Effector memory CD8-positive, alpha-beta T cell (primary cell): Measurements from ENCODE around the gene RARS2.

Experiments
- ATAC-seq: fragments of 150-1000 bp; cut with Tn5 transposase; replicated peaks from 2 replicates; pipeline ENCODE4 v1.10.0; 2021; ENCODE audit warnings: mild to moderate bottlenecking, moderate library complexity
- DNase-seq, 3 experiments: peaks; one replicate each; pipeline ENCODE4 v3.0.0; 2021
- H3K27ac Mint-ChIP-seq, 2 donors: one replicate each; pipeline ENCODE4 v1.8.0; 2022; ENCODE audit warnings: mild to moderate bottlenecking in 2 of 2, mixed read lengths in 2 of 2, moderate library complexity in 2 of 2
- H3K27me3 Mint-ChIP-seq, 2 donors: one replicate each; pipeline ENCODE4 v1.8.0; 2022; ENCODE audit warnings: mixed read lengths in 2 of 2
- H3K36me3 Mint-ChIP-seq: one replicate; pipeline ENCODE4 v1.8.0; 2022; ENCODE audit warnings: mild to moderate bottlenecking, moderate library complexity, mixed read lengths; ENCODE audit not compliant: insufficient read depth
- H3K4me1 Mint-ChIP-seq, 2 donors: one replicate each; pipeline ENCODE4 v1.8.0; 2022; ENCODE audit warnings: low read depth in 2 of 2, mixed read lengths in 2 of 2
- H3K4me3 Mint-ChIP-seq, 2 donors: one replicate each; pipeline ENCODE4 v1.8.0; 2022; ENCODE audit warnings: mild to moderate bottlenecking in 2 of 2, mixed read lengths in 2 of 2, moderate library complexity in 2 of 2
- H3K9me3 Mint-ChIP-seq, 2 donors: one replicate each; pipeline ENCODE4 v1.8.0; 2022; ENCODE audit warnings: mixed read lengths in 2 of 2

Gene RARS2

DNA sequence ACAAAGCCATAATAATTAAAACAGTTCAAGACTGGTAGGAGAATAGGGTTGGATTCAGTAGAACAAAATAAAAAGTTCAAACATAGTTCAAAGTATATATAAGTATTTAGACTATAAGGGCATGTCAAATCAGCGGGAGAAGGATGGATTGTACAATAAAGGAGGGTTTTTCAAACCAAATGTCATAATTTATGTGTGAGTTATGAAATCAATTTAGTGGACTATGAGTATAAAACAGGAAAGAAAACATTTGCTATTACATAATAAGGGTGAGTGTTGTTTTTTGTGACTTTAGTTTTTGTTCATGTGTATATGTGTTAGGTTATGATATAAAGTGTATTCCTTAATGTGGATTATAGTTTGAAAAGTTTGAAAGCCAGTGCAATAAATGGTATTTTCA lies 10.8 kb upstream of the RARS2 start:
- DNase-seq: no peak
- ATAC-seq: no peak
- no peak overlapping the region for H3K4me3 Mint-ChIP-seq
- no peaks in the 10 kb centered on the region for H3K4me1 Mint-ChIP-seq
- H3K27ac Mint-ChIP-seq: no peak overlapping the region
- no peaks in the 10 kb centered on the region for H3K9me3 Mint-ChIP-seq
- H3K27me3 Mint-ChIP-seq: no peaks in the 10 kb centered on the region
- peaks cover 3% of the 10 kb centered on the region for H3K36me3 Mint-ChIP-seq

DNA sequence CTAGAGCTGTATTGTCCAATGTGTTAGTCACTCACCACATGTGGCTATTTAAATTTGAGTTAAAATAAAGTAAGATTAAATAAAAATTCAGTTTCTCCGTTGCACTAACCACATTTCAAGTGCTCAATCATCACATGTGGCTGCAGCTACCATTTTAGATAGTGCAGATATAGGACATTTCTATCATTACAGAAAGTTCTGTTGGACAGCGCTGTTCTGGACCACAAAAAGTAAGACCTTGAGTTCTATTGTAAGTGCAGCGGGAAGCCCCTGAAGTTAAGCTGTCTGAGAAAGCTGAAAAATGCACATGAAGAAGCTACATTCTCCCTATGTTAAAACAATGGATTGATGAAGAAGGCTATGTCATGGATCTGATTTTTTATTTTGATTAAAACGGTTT lies 1.2 kb upstream of the RARS2 start:
- Mint-ChIP-seq H3K27me3 (no peaks in the 10 kb centered on the region), H3K36me3 (peaks cover 25% of the 10 kb centered on the region), H3K4me3 (peak overlapping the region; percentile 96), H3K4me1 (peaks cover 40 to 47% of the 10 kb centered on the region in 2 donors), H3K9me3 (no peaks in the 10 kb centered on the region), H3K27ac (peak overlapping the region in 1 of 2 donors; percentile 94)
- DNase-seq (no peak), ATAC-seq (no peak)

GRCh38 chr6:87590417-87590880 lies 662 bp upstream of the RARS2 start:
- ATAC-seq (no peak), DNase-seq (no peak)
- Mint-ChIP-seq H3K27ac (peak overlapping the region; percentile 94 to 96), H3K9me3 (no peaks in the 10 kb centered on the region), H3K4me3 (peak overlapping the region; percentile 96), H3K36me3 (peaks cover 25% of the 10 kb centered on the region), H3K4me1 (peaks cover 43 to 51% of the 10 kb centered on the region in 2 donors), H3K27me3 (no peaks in the 10 kb centered on the region)

- H3K27ac Mint-ChIP-seq: peak overlapping the region; percentile 94 to 96
- H3K27me3 Mint-ChIP-seq: no peaks in the 10 kb centered on the region
- peaks cover 46 to 62% of the 10 kb centered on the region in 2 donors for H3K4me1 Mint-ChIP-seq
- peak overlapping the region; percentile 96 for H3K4me3 Mint-ChIP-seq
- peaks cover 25% of the 10 kb centered on the region for H3K36me3 Mint-ChIP-seq
- H3K9me3 Mint-ChIP-seq: no peaks in the 10 kb centered on the region
- ATAC-seq: no peak
- no peak for DNase-seq
Observed at GRCh38 chr6:87588756-87589407, 905 bp downstream of the RARS2 start.

DNA sequence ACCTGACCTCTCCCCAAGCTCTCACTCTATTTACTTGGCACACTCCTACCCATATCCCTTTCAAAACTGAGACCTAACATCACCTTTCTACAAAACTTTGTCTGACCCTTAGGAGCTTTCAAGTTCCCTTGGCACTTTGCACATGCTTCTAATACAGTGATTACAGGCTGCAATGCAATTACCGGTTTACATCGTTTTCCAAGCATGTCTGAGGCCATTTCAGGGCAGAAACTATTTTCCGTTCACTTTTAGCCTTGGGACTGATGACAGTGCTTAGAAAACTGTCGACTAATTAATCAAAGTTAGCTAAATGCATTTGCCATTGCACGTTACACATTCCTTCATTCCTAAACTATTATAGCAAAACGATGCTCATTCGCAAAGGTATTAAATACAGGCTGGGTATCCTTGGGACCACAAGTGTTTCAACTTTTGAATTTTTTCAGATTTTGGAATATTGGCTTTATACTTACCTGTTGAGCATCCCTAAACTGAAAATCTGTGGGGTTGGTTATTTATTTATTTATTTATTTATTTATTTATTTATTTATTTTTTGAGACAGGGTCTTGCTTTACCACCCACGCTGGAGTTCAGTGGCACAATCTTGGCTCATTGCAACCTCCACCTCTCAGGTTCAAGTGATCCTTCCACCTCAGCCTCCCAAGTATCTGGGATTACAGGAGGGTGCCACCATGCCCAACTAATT lies 3.3 kb downstream of the RARS2 start:
- Mint-ChIP-seq H3K27me3 (no peaks in the 10 kb centered on the region), H3K36me3 (peaks cover 46% of the 10 kb centered on the region), H3K4me3 (no peak overlapping the region), H3K9me3 (no peaks in the 10 kb centered on the region), H3K27ac (no peak overlapping the region), H3K4me1 (peaks cover 50 to 66% of the 10 kb centered on the region in 2 donors)
- DNase-seq: no peak
- no peak for ATAC-seq

DNA sequence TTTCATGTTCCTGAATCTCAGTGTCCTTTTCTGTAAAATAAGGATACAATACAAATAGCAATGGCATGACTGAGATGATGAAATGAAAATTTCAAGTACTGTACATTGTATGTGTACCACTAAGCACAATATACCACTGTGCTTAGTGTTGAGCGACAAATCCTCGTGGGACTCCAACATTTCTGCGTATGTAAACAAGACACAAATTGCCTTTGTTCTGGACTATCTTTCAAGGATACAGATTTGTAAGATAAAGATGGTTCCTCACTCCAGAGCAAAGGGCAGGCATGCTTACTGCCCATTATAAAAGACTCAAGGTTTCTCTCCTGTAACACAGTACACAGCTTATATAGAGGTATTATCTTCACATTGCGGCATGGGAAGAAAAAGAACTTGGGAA lies 6.0 kb downstream of the RARS2 start:
- Mint-ChIP-seq H3K27me3 (no peaks in the 10 kb centered on the region), H3K27ac (no peak overlapping the region), H3K4me1 (peaks cover 36 to 54% of the 10 kb centered on the region in 2 donors), H3K36me3 (peaks cover 54% of the 10 kb centered on the region), H3K9me3 (no peaks in the 10 kb centered on the region), H3K4me3 (no peak overlapping the region)
- DNase-seq (no peak), ATAC-seq (no peak)

DNA sequence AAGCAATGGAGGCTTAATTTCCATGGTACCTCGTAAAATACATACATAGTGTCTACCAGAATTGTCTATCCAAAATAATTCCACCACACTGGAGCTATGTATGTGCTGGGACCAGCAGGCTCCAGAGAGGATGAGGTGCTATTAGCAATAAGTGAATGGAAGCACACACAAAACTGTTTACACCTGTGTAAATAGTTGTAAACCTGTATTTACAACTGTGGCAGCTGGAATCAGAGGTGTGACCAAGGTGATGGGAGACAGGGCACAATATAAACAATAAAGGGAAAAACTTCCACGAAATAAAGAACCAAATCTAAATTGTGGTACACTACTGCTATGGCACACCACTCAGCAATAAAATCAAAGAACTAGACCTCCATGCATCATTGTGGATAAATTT lies 14.4 kb downstream of the RARS2 start:
- DNase-seq: no peak
- Mint-ChIP-seq H3K36me3 (peaks cover 19% of the 10 kb centered on the region), H3K27ac (no peak overlapping the region), H3K27me3 (no peaks in the 10 kb centered on the region), H3K4me3 (no peak overlapping the region), H3K9me3 (no peaks in the 10 kb centered on the region), H3K4me1 (peaks cover 26 to 46% of the 10 kb centered on the region in 2 donors)
- ATAC-seq: no peak

DNA sequence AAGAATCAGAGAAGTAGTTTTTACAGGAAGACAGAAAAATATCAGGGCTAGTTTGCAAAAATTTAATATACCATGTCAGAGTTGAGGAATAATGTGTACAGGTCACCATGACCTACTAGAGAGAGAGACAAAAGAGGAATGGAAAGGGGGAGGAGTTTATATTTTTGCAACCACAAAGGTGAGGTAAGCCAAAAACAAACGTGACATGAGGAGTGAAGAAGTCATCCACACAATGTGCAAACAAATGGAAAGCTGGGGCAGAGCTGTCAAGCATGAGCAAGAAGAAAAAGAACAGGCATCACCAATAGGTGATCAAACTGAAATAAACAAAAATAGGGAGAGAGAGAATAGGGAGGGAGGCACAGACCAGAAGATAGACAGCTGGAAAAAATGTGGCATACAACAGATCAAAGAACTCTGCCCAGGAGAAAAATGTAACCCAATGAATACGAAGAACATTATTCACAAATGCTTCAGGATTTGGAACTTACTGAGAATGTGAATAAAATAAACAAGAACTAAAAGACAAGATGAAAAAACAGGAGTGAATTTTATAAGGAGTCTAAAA lies 15.5 kb downstream of the RARS2 start:
- Mint-ChIP-seq H3K27ac (peak overlapping the region in 1 of 2 donors; percentile 44), H3K4me1 (peaks cover 28 to 50% of the 10 kb centered on the region in 2 donors), H3K4me3 (peak overlapping the region in 1 of 2 donors; percentile 5), H3K9me3 (no peaks in the 10 kb centered on the region), H3K36me3 (peaks cover 8% of the 10 kb centered on the region), H3K27me3 (no peaks in the 10 kb centered on the region)
- DNase-seq (no peak), ATAC-seq (peak; percentile 46)

DNA sequence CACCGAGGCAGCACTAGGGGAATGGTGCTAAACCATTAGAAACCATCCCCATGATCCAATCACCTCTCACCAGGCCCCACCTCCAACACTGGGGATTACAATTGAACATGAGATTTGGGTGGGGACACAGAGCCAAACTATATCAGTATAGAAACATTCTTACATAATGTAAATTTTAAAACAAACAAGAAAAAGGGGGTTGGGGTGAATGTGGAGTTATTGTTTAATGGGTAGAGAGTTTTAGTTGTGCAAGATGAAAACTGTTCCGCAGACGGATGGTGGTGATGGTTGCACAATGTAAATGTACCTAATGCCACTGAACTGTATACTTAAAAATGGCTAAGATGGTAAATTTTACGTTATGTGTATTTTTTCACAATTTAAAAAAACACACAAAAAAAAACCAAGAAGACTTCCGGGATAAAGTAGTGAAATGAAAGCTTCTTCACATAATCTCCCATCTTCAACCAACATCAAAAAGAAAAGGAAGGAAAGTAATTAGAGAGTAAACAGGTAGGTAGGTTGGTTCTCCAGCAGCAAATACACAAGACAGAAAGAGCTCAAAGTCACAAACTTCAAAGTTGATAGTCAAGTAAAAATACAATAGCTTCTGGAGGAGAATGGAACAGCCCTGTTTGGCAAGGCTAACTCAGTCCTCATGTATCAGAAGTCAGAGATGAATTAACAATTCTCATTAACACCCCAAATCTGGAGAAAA lies 16.3 kb downstream of the RARS2 start:
- Mint-ChIP-seq H3K36me3 (peaks cover 5% of the 10 kb centered on the region), H3K4me3 (no peak overlapping the region), H3K4me1 (peaks cover 28 to 53% of the 10 kb centered on the region in 2 donors), H3K27me3 (no peaks in the 10 kb centered on the region), H3K27ac (peak overlapping the region; percentile 36 to 47), H3K9me3 (no peaks in the 10 kb centered on the region)
- no peak for DNase-seq
- ATAC-seq: no peak

- peak overlapping the region; percentile 36 to 47 for H3K27ac Mint-ChIP-seq
- H3K27me3 Mint-ChIP-seq: no peaks in the 10 kb centered on the region
- H3K36me3 Mint-ChIP-seq: peaks cover 5% of the 10 kb centered on the region
- no peak overlapping the region for H3K4me3 Mint-ChIP-seq
- no peaks in the 10 kb centered on the region for H3K9me3 Mint-ChIP-seq
- DNase-seq (no peak), ATAC-seq (no peak)
- peaks cover 28 to 53% of the 10 kb centered on the region in 2 donors for H3K4me1 Mint-ChIP-seq
Observed at GRCh38 chr6:87572883-87573282, 16.9 kb downstream of the RARS2 start.

DNA sequence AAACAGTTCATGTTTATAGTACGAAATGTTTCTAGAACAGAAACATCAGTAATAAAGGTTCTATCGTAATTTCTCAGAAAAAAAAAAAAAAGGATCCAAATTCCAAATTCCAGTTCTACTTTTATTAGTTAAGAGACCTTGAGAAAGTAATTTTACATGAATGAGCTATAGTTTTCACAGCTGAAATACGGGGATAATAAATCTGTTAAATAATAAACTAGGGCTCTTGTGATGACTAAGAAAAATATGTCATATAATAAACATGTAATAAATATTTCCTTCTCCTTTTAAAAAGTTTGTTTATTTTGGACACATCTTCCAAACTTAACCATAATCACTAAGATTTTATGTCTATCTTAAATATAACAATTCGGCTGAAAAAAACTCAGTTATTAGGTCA lies 17.8 kb downstream of the RARS2 start:
- no peaks in the 10 kb centered on the region for H3K9me3 Mint-ChIP-seq
- DNase-seq (no peak), ATAC-seq (no peak)
- peaks cover 28 to 53% of the 10 kb centered on the region in 2 donors for H3K4me1 Mint-ChIP-seq
- peak overlapping the region in 1 of 2 donors; percentile 47 for H3K27ac Mint-ChIP-seq
- H3K27me3 Mint-ChIP-seq: no peaks in the 10 kb centered on the region
- H3K36me3 Mint-ChIP-seq: no peaks in the 10 kb centered on the region
- no peak overlapping the region for H3K4me3 Mint-ChIP-seq

DNA sequence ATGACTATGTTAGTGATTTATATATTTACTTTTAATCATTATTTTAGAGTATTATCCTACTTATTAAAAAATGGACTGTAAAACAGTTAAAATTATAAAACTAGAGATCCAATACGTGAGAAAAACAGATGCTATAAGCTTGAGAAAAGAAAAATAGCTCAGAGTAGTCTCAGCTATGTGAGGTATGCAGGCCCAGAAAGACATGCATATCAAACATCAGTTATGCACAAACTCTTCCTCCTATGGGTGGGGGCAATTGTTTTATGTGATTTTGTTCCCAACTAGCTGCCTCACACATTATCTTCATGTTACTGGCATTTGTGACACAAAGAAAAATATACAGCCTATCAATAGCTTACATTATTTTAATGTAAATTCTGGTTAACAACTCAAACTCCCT lies 28.8 kb downstream of the RARS2 start:
- Mint-ChIP-seq H3K27ac (peak overlapping the region in 1 of 2 donors; percentile 19), H3K36me3 (peaks cover 29% of the 10 kb centered on the region), H3K9me3 (no peaks in the 10 kb centered on the region), H3K27me3 (no peaks in the 10 kb centered on the region), H3K4me1 (peaks cover 0 to 11% of the 10 kb centered on the region in 2 donors), H3K4me3 (no peak overlapping the region)
- DNase-seq (no peak), ATAC-seq (no peak)

- ATAC-seq (no peak), DNase-seq (no peak)
- H3K27ac Mint-ChIP-seq: peak overlapping the region in 1 of 2 donors; percentile 19
- peaks cover 0 to 7% of the 10 kb centered on the region in 2 donors for H3K4me1 Mint-ChIP-seq
- no peaks in the 10 kb centered on the region for H3K27me3 Mint-ChIP-seq
- peaks cover 32% of the 10 kb centered on the region for H3K36me3 Mint-ChIP-seq
- H3K4me3 Mint-ChIP-seq: no peak overlapping the region
- no peaks in the 10 kb centered on the region for H3K9me3 Mint-ChIP-seq
Observed at GRCh38 chr6:87558446-87558845, 31.3 kb downstream of the RARS2 start.
